Endothelial cell of hepatic sinusoid (primary cell): Measurements from ENCODE around the gene PARP2.

Source experiments
- in situ Hi-C: cut with HindIII; loops from 2 replicates; pipeline ENCODE4 v1.10.0; 2017; ENCODE audit warnings: low sequenced_read_pairs

Gene PARP2

GRCh38 chr14:20345366-20345765, 1.9 kb downstream of the PARP2 start:
- in situ Hi-C loops = no loop called here

GRCh38 chr14:20346713-20347112, 3.3 kb downstream of the PARP2 start:
- in situ Hi-C loops = no loop called here

GRCh38 chr14:20347747-20348146, 4.3 kb downstream of the PARP2 start:
- in situ Hi-C loops = no loop called here

- in situ Hi-C loops = loop anchor here (5.0 to 10.0 kb wide), 2 partner anchors 47 to 195 kb away; no protein-coding TSS in a partner anchor
Measured at GRCh38 chr14:20350282-20350681, 6.8 kb downstream of the PARP2 start.

- in situ Hi-C loops = loop anchor here (5.0 to 10.0 kb wide), 2 partner anchors 46 to 194 kb away; no protein-coding TSS in a partner anchor
Measured at GRCh38 chr14:20350860-20351259, 7.4 kb downstream of the PARP2 start.

GRCh38 chr14:20356422-20356821, 13.0 kb downstream of the PARP2 start:
- in situ Hi-C loops = loop anchor here (10.0 kb wide), 1 partner anchor 188 kb away; no protein-coding TSS in a partner anchor

GRCh38 chr14:20358474-20358873, 15.0 kb downstream of the PARP2 start:
- in situ Hi-C loops = loop anchor here (10.0 kb wide), 1 partner anchor 186 kb away; no protein-coding TSS in a partner anchor

- in situ Hi-C loops = no loop called here
Measured at GRCh38 chr14:20365928-20366327, 22.5 kb downstream of the PARP2 start.

- in situ Hi-C loops = no loop called here
Measured at GRCh38 chr14:20372796-20373195, 29.4 kb downstream of the PARP2 start.

- in situ Hi-C loops = no loop called here
Measured at GRCh38 chr14:20375471-20375870, 32.0 kb downstream of the PARP2 start.

DNA sequence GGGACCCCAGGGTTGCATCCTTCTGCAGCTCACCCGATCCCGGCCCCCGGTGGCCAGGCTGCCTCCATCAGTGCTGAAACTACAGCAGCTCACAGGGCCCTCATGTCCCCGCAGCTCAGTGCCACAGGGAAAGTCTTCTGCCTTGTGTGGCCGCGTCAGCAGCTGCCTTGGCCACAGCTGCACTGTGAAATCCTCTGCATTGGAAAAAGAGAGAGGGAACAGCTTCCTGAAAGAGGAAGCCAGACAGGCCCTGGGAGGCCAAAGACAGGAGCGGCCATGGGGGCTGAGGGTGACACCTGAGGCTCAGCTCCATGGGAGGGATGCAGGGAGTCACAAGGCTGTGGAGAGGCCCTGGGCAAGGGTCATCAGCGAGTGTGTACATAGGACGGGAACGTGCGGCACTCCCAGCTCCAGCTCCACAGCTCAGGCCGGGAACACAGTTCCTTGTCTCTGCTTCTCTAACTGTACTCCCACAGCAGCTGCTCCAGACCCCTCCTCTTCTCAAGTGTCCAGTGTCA, 32.7 kb downstream of the PARP2 start:
- in situ Hi-C loops = no loop called here

GRCh38 chr14:20377171-20377570, 33.7 kb downstream of the PARP2 start:
- in situ Hi-C loops = no loop called here

- in situ Hi-C loops = no loop called here
Measured at GRCh38 chr14:20379743-20380142, 36.3 kb downstream of the PARP2 start.

DNA sequence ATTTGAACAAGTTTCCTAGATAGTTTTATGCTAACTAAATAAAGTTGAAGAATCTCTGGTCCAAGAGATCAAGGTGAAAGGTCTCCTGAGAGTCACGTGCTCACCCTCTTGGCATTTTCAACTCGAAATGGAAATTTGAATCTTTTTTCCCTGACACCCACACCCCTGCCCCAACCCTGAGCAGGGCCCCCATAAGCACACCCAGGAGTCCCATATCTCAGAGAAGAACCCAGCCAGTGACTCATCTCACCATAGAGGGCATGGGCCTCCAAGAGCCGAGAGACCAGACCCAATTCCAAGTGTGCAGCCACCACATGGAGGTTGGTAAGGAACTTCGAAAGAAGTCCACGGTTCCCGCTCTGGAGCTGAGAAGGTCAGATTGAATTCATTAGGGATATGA, 37.2 kb downstream of the PARP2 start:
- in situ Hi-C loops = no loop called here

DNA sequence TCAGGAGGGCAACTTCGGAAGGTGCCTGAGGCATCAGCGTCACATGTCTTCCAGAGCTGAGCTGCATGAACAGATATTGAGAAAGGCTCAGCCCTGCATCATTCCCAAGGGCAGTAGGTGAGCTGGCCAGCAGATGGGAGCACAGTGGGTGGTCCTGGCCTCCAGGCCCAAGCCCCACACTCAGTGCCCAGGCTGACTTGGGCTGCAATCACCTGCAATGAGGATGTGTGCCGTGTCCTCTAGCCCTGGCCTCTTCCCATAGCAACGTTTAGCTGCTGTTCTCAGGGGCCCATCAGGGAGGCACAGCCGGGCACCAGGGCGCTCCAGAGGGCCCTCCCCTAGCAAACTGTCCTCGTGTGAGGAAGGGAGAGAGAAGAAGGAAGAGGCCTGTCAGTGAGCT, 37.9 kb downstream of the PARP2 start:
- in situ Hi-C loops = no loop called here

DNA sequence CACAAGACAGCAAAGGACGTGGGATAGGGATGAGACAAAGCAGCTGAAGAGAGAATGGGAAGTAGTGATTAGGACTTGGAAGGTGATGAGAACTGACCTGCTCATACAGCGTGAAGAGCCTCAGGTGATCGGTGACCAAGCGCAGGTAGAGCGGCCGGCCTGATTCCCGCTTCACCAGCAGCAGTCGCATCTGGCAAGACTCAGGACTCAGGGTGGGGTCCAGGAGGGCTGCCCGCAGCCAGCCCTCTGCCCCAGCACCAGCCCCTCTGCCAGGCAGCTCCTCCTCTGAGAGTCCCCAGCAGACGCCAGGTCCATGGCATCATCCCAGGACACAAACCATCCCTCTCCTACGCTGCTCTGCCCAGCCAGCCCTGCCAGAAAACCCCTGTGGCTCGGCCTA, 39.1 kb downstream of the PARP2 start:
- in situ Hi-C loops = no loop called here

DNA sequence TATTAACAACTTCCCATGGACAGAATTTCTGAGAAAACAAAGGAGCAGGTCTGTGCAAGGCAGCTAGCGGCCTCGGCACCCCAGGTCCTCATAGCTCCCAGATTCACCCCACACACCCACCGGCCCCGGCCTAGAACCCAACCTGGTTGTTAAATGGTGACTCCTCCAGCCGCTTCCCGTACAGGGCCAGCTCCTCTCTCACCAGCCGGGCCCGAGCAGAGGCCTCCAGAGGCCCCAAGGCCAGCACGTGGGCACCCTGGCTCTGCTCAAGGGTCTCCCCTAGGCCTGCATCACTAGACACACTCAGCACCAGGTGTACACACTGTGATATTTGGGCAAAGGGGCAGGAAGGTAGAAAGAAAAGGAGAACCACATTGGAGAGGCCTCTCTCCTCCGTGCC, 39.6 kb downstream of the PARP2 start:
- in situ Hi-C loops = no loop called here

DNA sequence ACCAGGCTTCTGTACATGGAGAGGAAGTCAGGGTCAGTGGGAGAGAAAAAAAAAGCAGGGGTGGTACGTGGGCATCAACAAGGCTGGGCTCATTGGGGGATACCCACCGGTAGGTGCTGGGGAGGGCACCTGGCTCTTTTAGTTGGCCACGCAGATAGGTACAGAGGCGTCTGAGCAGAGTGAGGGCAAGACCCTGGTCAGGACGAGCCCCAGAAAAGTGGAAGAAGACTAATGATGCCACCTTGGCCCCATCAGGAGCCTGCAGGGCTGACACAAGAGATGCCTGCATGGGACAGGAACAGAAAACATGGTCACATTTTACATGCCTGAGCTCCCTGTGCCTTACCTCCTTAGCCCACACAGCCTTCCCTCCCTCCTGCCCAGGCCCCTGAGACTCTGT, 40.2 kb downstream of the PARP2 start:
- in situ Hi-C loops = no loop called here

- in situ Hi-C loops = no loop called here
Measured at GRCh38 chr14:20384321-20384720, 40.9 kb downstream of the PARP2 start.

- in situ Hi-C loops = no loop called here
Measured at GRCh38 chr14:20384886-20385285, 41.5 kb downstream of the PARP2 start.

- in situ Hi-C loops = no loop called here
Measured at GRCh38 chr14:20386276-20386855, 42.9 kb downstream of the PARP2 start.

- in situ Hi-C loops = no loop called here
Measured at GRCh38 chr14:20387576-20387975, 44.1 kb downstream of the PARP2 start.

DNA sequence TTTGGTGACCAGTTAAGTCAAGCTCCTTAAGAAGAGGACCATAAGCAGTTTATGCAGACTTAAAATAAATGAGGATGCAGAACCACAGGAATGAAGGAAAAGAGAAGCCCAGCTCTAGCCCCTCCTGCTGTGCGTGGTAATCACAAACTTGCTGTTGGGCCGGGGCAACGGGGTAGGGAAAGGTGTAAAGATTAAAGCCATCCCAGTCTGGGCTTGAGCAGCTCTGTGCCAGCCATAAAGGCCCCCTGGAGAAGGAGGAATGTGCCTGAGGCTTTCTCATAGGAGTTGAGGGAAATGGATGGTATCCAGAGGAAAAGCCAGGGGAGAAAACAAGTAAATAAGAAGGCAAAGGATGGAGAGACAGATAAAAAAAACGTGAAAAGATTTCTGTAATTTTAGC, 44.7 kb downstream of the PARP2 start:
- in situ Hi-C loops = no loop called here
